Esophagus mucosa (tissue), 1 donor: ENCODE results near the gene ZSCAN32. TPM values are rescaled to one million over a fixed set of nuclear protein-coding genes. Genes with fewer than 3 reads are reported as not detected.

Experiments
- ATAC-seq: fragments of 200-7000 bp; cut with Tn5 transposase; one replicate; pipeline ENCODE4 v1.9.1; 2020
- total RNA-seq: library from RNA; stranded (reverse); gene quantifications from one replicate; pipeline ENCODE4 v1.2.4, GENCODE V29; 2023
- donor health status: DM: yes; HTN: yes; CAD: no.

ZSCAN32 gene
- total RNA-seq, 1 donor from 2014 or later, result 5.8 TPM

DNA sequence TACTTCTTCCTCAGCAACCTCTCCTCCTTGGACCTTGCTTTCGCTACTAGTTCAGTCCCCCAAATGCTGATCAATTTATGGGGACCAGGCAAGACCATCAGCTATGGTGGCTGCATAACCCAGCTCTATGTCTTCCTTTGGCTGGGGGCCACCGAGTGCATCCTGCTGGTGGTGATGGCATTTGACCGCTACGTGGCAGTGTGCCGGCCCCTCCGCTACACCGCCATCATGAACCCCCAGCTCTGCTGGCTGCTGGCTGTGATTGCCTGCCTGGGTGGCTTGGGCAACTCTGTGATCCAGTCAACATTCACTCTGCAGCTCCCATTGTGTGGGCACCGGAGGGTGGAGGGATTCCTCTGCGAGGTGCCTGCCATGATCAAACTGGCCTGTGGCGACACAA lies 44.7 kb downstream of the ZSCAN32 start:
- no peak for ATAC-seq

DNA sequence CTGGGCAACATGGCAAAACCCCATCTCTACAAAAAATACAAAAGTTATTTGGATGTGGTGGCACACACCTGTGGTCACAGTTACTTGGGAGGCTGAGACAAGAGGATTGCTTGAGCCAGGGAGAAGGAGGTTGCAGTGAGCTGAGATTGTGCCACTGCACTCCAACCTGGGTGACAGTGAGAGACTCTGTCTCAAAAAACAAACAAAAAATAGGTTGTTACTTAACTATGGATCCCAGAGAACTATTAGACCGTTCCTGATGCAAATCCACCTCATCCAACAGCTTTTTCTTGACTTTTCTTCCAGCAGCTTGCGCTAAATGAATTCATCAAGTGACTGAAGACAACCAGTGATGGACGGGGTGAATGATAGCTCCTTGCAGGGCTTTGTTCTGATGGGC lies 45.2 kb downstream of the ZSCAN32 start, which contains the start of gene OR2C1:
Gene OR2C1, plus strand, starts transcription at position 301 of the 400 bp plus-strand sequence. Its CDS starts 52 bp downstream, at position 353.
- ATAC-seq, result no peak

DNA sequence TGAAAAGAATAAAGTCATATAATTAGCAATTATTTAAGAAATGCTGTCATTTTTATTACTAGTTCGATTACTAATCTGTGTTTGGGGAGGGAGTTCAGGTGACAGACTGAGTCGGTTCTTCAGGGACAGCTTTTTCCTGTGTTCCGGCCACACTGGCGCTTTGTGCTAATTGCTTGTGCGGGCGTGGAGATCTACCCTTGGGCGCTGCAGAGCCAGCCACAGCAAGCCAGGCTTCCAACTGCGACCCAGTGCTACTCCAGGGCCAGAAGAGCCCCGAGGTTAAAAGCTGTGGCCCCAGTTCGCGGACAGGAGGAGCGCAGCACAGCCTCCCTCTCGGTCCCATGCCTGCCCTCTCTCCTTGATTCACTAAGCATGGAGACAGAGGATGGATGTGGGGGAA lies 51.6 kb downstream of the ZSCAN32 start:
- ATAC-seq, result no peak

DNA sequence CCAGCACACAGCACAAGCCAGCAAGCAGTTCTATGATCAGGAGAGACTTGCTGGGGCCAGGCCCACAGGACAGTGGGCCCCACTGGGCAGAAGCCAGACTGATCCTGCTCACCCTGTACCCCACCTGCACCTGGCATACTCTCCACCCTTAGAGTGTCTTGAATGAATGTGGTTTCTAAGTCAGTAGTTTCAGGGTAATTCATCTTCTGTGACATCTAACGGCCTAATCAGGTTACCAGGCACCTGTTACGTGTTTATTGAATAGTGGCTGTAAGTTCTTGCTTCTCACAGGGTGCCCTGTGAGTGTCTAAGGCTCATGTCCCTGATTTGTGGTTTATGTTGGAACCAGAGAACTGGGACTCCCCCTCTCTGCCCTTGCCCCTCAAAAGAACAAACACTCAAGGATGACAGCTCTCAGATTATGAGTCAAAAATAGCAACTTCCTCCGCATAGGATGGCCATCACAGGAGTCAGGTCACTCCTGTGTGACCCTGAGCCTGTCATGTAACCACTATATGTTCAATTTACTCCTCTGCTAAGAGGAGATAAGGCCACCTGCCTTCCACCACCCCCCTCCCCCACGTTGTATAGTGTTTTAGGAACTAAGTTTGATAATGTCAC lies 52.1 kb downstream of the ZSCAN32 start:
- ATAC-seq, result no peak

DNA sequence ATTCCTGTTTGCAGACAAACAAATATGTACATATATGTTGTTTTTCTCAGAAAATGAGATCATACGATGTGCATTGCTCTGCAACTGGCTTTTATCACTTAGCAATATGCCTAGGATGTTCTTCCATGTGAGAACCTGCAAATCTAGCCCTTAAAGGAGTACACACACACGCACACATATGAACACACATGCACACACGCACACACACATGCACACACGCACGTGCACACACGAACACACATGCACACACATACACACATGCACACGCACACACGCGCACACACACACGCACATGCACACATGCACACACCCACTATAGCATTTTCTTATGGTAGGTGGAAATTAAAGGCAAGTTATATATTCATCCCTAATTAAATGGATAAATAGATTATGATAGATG lies 53.2 kb downstream of the ZSCAN32 start:
- ATAC-seq, result no peak

DNA sequence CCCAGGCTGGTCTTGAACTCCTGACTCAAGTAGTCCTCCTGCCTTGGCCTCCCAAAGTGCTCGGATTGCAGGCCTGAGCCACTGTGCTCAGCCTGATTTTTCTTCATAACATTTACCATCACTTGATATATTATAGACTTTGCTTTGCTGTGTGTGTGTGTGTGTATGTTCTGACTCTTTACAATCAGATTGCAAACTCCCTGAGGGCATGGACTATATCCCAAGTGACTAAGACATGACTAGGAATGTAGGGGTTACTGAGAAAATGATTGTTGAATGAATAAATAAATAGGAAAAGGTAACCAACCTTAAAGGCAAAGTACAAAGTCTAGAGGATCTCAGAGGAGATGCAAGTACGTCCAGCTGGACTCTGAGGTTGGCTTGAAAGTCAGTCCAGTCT lies 54.8 kb downstream of the ZSCAN32 start:
- ATAC-seq, result no peak

Other genes with a start within 250 kb of the ZSCAN32 start
- not detected for gene OR1F1, start 212.8 kb downstream of the ZSCAN32 start, total RNA-seq
- 4.1 TPM for gene ZNF200, start 165.8 kb downstream of the ZSCAN32 start, total RNA-seq
- 0.52 TPM for gene MEFV, start 144.4 kb downstream of the ZSCAN32 start, total RNA-seq
- gene ZNF263, start 117.5 kb downstream of the ZSCAN32 start, total RNA-seq, result 9.3 TPM
- 1.1 TPM for gene TIGD7, start 95.6 kb downstream of the ZSCAN32 start, total RNA-seq
- 10.4 TPM for gene ZNF75A, start 95.5 kb downstream of the ZSCAN32 start, total RNA-seq
- not detected for gene OR2C1, start 45.1 kb downstream of the ZSCAN32 start, total RNA-seq
- gene ZNF174, start 211 bp upstream of the ZSCAN32 start, total RNA-seq, result 4.0 TPM
- 1.00 TPM for gene ZNF597, start 42.5 kb upstream of the ZSCAN32 start, total RNA-seq
- gene NAA60, start 42.7 kb upstream of the ZSCAN32 start, total RNA-seq, result 24.5 TPM
- gene C16orf90, start 94.5 kb upstream of the ZSCAN32 start, total RNA-seq, result not detected
- gene CLUAP1, start 100.0 kb upstream of the ZSCAN32 start, total RNA-seq, result 8.0 TPM
- gene NLRC3, start 176.4 kb upstream of the ZSCAN32 start, total RNA-seq, result 0.48 TPM
- gene SLX4, start 210.6 kb upstream of the ZSCAN32 start, total RNA-seq, result 4.0 TPM